Small intestine (tissue), 7 donors: Measurements from ENCODE around the gene NCR3LG1. TPM values are rescaled to one million over a fixed set of nuclear protein-coding genes. Genes with fewer than 3 reads are reported as not detected.

Experiments
- DNase-seq, 2 donors: peaks; one replicate each; pipeline versions ENCODE4 v3.0.0 to v3.0.0-alpha.2; 2013
- FAIRE-seq: peaks from 2 replicates; lab custom pipeline; 2012; peaks lifted over from hg19 to GRCh38; lab: Jason Lieb, UNC
- H3K27ac ChIP-seq, 3 donors: one replicate each; pipeline ENCODE4 v1.5.1; 2013; ENCODE audit warnings: low read length in 2 of 3, mild to moderate bottlenecking in 2 of 3, control low read depth in 1 of 3, inconsistent platforms in 1 of 3, low read depth in 1 of 3, moderate library complexity in 1 of 3
- H3K27me3 ChIP-seq, 3 donors: one replicate each; pipeline ENCODE4 v1.6.1; 2013; ENCODE audit warnings: low read length in 3 of 3, inconsistent platforms in 1 of 3; ENCODE audit not compliant: control insufficient read depth in 3 of 3, insufficient read depth in 3 of 3
- H3K36me3 ChIP-seq, 3 donors: one replicate each; pipeline ENCODE4 v1.6.1; 2013; ENCODE audit warnings: low read length in 3 of 3, inconsistent platforms in 1 of 3, low read depth in 1 of 3, mild to moderate bottlenecking in 1 of 3, moderate library complexity in 1 of 3; ENCODE audit not compliant: control insufficient read depth in 3 of 3, insufficient read depth in 2 of 3
- H3K4me1 ChIP-seq, 3 donors: one replicate each; pipeline ENCODE4 v1.6.1; 2013; ENCODE audit warnings: low read length in 2 of 3, inconsistent platforms in 1 of 3, low read depth in 1 of 3, mild to moderate bottlenecking in 1 of 3, moderate library complexity in 1 of 3; ENCODE audit not compliant: control insufficient read depth in 3 of 3, insufficient read depth in 2 of 3
- H3K4me3 ChIP-seq, 3 donors: one replicate each; pipeline ENCODE4 v1.5.1; 2013; ENCODE audit warnings: low read length in 3 of 3, control low read depth in 1 of 3, inconsistent platforms in 1 of 3, low read depth in 1 of 3, mild to moderate bottlenecking in 1 of 3, moderate library complexity in 1 of 3
- H3K9me3 ChIP-seq, 2 donors: one replicate each; pipeline ENCODE4 v1.6.1; 2013; ENCODE audit warnings: low read depth in 1 of 2, low read length in 1 of 2; ENCODE audit not compliant: control insufficient read depth in 2 of 2, insufficient read depth in 1 of 2
- WGBS, 3 donors: extraction: QIAGEN DNeasy Blood & Tissue Kit; methylation state at CpG; one replicate each; pipeline ENCODE4 v1.1.7; 2013; 5-methylcytosine and 5-hydroxymethylcytosine counted together
- polyA plus RNA-seq, 4 donors: library from polyadenylated mRNA; stranded (reverse) in 3 of 4; unstranded in 1 of 4; fragments of 200-250 nt in 3 of 4; fragments of 120-200 nt in 1 of 4; gene quantifications; one replicate each; pipeline versions ENCODE4 v1.2.1 to v1.2.3, GENCODE V29; 2013
- donor health status: healthy with polysubstance abuse.
- donor health status: control.
- donor health status: control.
- donor health status: Bipolar disorder and iron deficiency.
- donor health status: healthy.

The NCR3LG1 gene
- polyA plus RNA-seq, 4 donors = 0.22 to 19.8 (median 2.7) TPM

DNA sequence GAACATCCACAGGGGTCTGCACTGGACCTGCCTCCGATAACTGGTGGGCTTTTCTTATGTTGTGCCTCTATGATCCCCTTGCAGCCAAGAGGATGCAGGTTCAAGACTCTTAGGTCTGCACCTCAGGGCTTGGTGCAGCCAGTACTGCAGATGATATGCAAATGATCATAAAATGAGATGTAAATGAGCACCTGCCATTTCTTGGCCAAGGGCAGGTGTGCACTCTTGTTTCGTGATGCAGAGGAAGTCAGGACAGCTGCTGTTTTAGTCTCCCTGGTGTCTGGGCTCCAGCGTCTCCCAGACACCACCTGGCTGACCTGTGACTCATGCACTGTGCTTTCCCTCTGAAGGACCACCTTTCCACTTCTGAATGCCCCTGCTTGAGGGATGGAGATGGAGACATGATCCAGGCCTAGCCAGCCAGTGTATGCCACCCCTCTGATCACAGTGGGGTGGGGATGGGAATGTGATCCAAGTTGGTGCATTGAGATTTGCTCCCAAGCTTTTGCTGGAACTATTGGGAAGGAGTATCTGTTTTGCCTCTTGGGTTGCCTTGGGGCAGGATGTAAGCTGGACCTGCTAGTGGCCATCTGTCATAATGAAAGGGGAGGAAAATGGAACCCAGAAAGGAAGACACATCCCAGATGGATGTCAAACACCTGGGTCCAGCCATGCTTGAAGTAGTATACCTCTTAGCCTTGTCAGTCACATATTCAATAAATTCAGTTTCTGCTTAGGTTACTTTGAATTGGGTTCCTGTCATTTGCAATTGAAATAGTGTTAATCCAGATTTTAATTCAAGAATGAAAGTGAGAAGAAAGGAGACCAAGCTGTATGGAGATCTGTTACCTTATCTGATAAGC, 40.1 kb downstream of the NCR3LG1 start:
- no peak overlapping the region for H3K27ac ChIP-seq
- H3K4me3 ChIP-seq = no peak overlapping the region
- FAIRE-seq = no peak
- H3K9me3 ChIP-seq = peaks cover 0 to 4% of the 10 kb centered on the region in 2 donors
- H3K4me1 ChIP-seq = peaks cover 0 to 4% (median 0%) of the 10 kb centered on the region in 3 donors
- H3K36me3 ChIP-seq = peaks cover 0 to 6% (median 0%) of the 10 kb centered on the region in 3 donors
- no peak for DNase-seq
- H3K27me3 ChIP-seq = no peaks in the 10 kb centered on the region
- 39 to 73% (median 42%) methylated on average over 3 of the region's 3 CpGs for WGBS, 3 donors

DNA sequence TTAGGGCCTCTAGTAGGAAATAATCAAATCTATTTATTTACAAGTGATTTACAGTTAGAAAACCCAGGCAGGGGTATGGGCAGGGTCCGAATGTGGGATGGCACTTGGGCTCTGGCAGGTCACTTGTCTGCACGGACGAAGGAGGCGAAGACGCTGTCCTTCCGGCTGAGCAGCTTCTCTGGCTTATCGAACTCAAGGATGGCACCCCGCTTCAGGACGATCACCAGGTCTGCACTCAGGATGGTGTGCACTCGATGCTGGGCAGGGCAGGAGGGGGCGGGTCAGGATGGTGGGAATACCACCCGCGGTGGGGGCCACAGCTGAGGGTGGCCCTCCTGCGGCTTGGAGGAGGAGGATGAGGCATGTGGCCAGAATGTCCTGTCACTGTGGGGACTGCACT, 41.3 kb downstream of the NCR3LG1 start:
- 83 to 93% (median 89%) methylated on average over 14 of the region's 14 CpGs for WGBS, 3 donors

DNA sequence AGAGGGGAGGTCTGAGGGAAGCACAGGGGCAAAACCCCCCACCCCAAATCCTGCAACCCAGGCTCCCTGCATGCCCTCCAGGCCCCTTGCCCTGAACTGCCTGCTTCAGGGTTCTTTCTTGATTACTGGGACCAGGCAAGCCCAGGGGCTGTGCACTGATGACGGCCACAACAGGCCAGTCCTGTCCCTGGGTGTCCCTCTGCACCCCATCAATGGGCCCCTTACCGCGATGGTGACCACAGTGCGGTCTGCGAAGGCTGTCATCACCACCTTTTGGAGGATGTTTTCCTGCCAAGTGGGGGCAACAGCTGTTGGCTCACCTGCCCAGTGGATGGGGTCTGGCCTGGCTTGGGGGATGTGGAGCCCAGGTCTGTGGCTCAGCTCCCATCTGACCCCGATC, 41.9 kb downstream of the NCR3LG1 start:
- H3K27me3 ChIP-seq = no peaks in the 10 kb centered on the region
- H3K36me3 ChIP-seq = no peaks in the 10 kb centered on the region
- H3K9me3 ChIP-seq = peaks cover 0 to 4% of the 10 kb centered on the region in 2 donors
- no peak for FAIRE-seq
- 92 to 94% (median 93%) methylated on average over 6 of the region's 6 CpGs for WGBS, 3 donors
- H3K27ac ChIP-seq = no peak overlapping the region
- H3K4me3 ChIP-seq = no peak overlapping the region
- DNase-seq = no peak
- H3K4me1 ChIP-seq = peaks cover 0 to 4% (median 0%) of the 10 kb centered on the region in 3 donors

More for the DNA sequence above, 41.3 kb downstream of the NCR3LG1 start:
- no peak overlapping the region for H3K27ac ChIP-seq
- peaks cover 0 to 4% (median 0%) of the 10 kb centered on the region in 3 donors for H3K4me1 ChIP-seq
- no peaks in the 10 kb centered on the region for H3K36me3 ChIP-seq
- no peaks in the 10 kb centered on the region for H3K27me3 ChIP-seq
- H3K9me3 ChIP-seq = peaks cover 0 to 4% of the 10 kb centered on the region in 2 donors
- no peak overlapping the region for H3K4me3 ChIP-seq
- DNase-seq = no peak
- no peak for FAIRE-seq

DNA sequence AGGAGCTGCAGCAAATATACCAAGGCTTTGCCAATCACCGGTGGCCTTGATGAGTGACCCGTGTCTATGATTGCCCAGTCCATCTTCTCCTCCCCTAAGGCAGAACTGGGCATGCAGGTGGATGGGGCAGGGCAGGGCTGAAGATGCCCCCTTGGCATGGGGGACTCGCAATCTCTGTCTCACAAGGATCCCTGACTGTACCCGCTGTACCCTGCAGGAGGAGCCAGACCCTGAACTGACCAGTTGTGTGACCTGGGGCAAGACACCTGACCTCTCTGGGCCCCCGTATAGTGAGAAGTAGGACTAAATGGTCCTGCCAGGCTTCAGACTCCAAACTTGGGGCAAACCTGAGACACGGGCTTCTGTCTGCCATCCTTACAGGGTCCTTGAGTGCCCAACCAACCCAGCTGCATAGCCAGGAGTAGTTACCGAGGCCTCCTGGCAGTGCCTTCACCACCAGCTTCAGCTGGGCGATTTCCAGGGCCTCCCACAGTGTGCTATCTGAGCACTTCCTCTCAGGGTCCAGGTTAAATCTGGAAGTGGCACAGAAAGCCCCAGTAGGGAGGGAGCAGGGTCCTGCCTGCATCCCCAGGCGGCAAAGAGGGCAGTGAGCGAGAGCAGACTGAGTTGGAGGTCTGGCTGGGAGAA, 43.3 kb downstream of the NCR3LG1 start:
- H3K9me3 ChIP-seq = peaks cover 0 to 4% of the 10 kb centered on the region in 2 donors
- WGBS, 3 donors = 86 to 89% (median 87%) methylated on average over 10 of the region's 10 CpGs
- H3K36me3 ChIP-seq = no peaks in the 10 kb centered on the region
- no peak overlapping the region for H3K27ac ChIP-seq
- H3K4me1 ChIP-seq = peaks cover 0 to 1% (median 0%) of the 10 kb centered on the region in 3 donors
- H3K27me3 ChIP-seq = no peaks in the 10 kb centered on the region
- FAIRE-seq (no peak), DNase-seq (no peak)
- no peak overlapping the region for H3K4me3 ChIP-seq

DNA sequence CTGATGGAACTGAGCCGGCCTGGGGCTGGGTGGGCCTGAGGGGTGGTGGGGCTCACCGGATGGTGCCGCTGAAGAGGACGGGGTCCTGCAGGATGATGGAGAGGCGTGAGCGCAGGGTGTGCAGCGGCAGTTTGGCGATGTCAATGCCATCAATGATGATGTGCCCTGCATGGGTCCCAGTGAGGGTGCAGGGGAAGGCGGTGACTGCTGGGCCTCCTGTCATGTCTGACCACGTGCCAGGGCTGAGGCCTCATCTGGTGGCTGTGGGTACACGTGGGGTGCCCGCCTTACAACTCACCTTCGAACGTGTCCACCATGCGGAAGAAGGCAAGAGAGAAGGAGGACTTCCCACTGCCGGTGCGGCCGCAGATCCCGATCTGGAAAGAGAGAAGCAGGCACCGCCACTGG, 44.0 kb downstream of the NCR3LG1 start:
- no peak for DNase-seq
- no peak for FAIRE-seq
- no peak overlapping the region for H3K4me3 ChIP-seq
- H3K9me3 ChIP-seq = peaks cover 0 to 4% of the 10 kb centered on the region in 2 donors
- no peaks in the 10 kb centered on the region for H3K4me1 ChIP-seq
- H3K36me3 ChIP-seq = no peaks in the 10 kb centered on the region
- H3K27ac ChIP-seq = no peak overlapping the region
- H3K27me3 ChIP-seq = no peaks in the 10 kb centered on the region
- 90 to 94% (median 91%) methylated on average over 20 of the region's 20 CpGs for WGBS, 3 donors

DNA sequence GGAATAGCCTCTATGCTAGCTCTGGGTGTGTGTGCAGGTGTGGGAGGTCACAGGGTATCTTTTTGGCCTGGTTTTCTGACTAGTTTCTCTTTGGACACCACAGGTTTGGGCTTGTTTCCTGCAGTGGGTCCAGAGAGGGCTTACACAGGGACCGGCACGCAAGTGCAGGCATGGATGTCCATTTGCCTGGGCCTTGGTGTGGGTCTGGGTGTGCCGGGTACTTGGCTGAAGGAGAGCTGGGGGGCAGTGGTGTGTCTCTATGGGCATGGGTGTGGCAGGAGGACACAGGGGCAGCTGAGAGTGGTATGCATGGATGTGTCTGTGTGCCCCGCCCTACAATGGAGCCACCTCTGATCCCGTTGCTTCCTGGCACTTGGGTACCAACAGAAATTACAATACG, 44.4 kb downstream of the NCR3LG1 start:
- Histone ChIP-seq H3K4me1 (no peaks in the 10 kb centered on the region), H3K27ac (no peak overlapping the region), H3K4me3 (no peak overlapping the region), H3K9me3 (peaks cover 0 to 4% of the 10 kb centered on the region in 2 donors), H3K27me3 (no peaks in the 10 kb centered on the region), H3K36me3 (no peaks in the 10 kb centered on the region)
- FAIRE-seq (no peak), DNase-seq (no peak)
- 75 to 87% (median 85%) methylated on average over 6 of the region's 6 CpGs for WGBS, 3 donors

DNA sequence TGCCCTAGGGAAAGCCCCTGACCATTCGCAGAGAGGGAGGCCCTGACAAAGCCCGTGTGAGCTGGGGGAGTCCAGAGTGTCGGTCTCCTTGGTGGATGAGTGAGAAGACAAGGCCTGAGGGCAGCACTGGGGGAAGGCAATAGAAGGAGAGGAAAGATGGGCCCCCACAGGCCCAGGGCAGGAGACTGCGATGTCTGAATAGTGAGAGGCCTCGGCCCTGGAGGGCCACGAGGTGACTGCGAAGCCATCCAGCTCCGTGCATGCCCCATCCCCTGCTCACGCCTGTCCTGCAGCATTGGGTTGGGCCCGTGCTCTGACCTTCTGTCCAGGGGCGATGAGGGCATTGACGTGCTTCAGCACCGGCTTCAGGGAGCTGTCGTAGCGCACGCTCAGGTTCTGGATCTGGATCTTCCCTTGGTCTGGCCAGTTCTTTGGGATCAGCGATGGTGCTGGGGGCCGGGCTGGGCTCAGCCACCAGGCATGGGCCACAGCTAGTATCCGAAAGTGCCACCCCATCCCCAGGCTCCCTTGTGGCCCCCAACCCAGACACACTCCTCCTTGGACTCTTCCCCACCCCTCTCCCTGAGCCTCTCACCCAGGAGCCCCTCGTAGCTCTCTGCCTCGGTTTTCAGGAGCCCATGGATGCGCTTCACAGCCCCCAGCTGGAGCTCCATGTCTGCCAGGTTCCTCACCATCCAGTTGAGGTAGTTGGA, 45.2 kb downstream of the NCR3LG1 start:
- 87 to 92% (median 90%) methylated on average over 19 to 22 of the region's 22 CpGs for WGBS, 3 donors
- DNase-seq = no peak
- peaks cover 0 to 5% (median 0%) of the 10 kb centered on the region in 3 donors for H3K4me1 ChIP-seq
- H3K27ac ChIP-seq = no peak overlapping the region
- FAIRE-seq = no peak
- H3K4me3 ChIP-seq = no peak overlapping the region
- H3K9me3 ChIP-seq = peaks cover 0 to 4% of the 10 kb centered on the region in 2 donors
- H3K27me3 ChIP-seq = no peaks in the 10 kb centered on the region
- no peaks in the 10 kb centered on the region for H3K36me3 ChIP-seq
